GM10847 (cell line): ENCODE data around the gene SLCO3A1.

Source experiments
- POLR2A ChIP-seq: IDR thresholded peaks from 2 replicates; pipeline ENCODE4 v1.6.1; 2011; ENCODE audit not compliant: insufficient read length; ENCODE audit errors: extremely low read depth

The SLCO3A1 gene

DNA sequence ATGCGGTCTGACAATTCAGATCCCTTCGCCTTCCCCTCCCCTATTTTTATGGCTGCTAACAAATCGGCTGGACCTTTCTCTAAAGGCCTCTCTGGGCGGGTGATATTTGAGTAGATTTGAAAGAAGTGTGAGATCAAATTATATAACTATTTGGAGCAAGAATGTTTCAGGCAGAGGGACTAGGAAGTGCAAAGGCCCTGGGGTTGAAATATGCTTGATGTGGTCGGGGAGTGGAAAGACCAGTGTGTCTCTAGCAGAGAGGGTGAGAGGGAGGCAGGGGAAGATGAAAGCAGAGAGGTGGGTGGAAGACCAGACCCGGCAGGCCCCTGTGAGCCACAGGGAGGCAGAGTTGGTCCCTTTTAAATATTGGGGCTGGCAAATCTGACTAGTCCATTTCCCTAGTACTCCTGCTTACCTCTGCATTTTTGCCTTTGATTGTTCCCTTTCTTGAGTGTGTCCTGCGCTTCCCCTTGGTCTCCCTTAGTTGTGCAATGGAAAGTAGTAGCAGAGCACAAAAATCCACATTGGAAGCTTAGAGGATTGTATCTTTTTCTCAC, 32.3 kb downstream of the SLCO3A1 start:
- no peak for TF ChIP-seq POLR2A

DNA sequence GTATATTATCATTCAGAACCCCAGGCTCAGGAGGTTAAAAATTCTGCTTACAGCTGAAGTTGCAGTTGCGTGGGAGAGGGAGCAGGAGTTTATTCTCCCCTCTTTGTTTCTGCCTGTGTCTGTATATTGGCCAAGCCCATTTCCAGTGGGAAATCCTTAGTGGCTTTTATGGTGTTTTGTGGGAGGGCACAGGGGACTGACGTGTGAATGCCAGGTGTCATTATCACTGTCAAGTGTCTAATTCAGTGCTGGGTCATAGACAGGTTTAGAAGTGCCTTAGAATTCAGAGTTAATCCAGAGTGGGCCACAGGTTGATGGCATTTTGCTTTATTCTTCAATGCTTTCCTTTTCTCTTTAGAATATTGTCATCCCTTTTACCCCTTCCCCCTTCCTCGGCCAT, 33.4 kb downstream of the SLCO3A1 start:
- no peak for TF ChIP-seq POLR2A

DNA sequence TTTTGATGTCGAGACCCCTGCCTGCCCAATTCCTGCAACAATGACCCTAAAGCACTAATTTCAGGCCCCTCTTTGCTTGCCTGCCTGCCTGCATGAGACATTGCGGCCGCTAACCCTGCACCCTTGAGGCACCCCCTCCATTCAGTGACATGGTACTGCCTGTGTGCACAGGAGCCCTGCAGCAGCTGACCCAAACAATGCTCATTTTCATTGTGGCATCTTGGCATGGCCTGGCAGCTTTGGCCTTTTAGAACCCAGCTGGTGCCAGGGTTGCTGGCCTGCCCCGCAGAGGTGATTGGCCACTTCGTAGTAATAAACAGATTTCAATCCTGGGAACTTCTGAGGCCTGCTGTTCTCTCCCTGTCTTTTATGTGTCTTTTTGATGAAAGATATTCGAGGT, 33.8 kb downstream of the SLCO3A1 start:
- TF ChIP-seq POLR2A = no peak

DNA sequence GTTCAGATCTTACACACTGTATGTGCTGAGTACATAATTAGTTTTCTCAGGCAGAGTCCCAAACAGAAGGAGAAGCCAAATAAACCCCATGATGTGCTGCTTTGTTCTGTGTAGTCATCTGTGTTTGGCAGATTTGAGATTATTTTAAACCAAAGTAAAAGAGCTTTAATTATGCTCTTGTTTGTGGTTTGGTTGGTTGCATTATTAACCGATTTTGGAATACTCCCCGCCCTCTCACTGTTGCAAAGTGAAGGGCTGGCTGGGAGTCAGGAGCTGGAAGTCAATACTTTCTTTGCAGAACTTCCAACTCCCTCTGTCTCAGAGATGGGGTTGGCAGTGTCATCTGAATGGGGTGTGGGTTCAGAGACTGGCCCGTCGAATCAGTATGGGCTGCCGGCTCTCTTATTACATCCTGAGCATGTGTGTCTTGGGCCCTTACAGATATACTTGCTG, 34.4 kb downstream of the SLCO3A1 start:
- TF ChIP-seq POLR2A = no peak

DNA sequence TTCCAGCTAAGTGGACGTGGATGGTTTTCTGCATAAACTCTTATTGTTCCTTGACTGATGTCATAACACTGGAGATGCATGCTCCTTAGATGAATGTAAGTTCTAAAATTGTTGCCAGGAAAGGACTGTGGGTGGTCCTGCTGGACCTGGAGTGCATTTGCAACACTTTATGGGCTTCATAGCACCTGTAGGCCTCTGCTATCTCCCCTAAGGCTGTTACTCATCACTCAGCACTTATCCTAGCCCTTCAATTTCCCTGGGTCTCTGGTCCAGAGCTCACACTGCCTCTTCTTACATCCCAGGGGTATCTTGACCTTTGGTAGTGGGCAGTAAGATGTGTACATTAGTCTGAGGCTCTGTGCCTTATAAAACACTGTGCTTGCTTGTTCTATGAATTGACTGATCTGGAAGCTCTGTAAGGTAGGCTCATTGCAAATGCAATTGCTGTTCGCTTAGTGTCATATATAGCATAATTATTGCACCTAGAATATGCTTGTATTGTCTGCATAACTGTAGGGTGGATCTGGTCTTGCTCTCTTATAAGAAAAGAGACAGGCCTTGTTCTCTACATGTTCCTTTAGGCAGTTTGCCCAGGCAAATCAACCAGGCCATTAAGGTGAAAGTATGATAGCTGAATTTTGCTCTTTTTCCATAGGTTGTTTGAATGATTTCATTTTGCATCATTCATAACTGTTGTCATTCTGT, 35.8 kb downstream of the SLCO3A1 start:
- no peak for TF ChIP-seq POLR2A

DNA sequence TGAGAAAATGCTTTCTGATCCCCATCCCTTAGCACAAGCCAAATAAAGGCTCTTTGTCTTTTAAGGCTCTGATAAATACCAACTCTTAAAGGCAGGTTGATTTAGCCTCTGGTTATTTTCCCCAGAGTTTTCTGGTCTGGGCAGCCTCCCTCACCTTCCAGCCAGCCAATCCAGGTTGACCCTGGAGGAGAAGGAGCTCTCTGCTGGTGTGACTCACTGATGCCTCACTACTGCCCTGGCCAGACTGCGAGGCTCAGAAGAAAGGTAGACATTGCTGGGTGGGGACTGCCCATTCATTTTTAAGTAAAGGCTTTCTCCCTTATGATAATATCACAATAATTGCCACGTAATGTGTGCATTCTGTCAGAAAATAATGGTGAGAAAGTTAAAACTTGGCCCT, 37.1 kb downstream of the SLCO3A1 start:
- no peak for TF ChIP-seq POLR2A

DNA sequence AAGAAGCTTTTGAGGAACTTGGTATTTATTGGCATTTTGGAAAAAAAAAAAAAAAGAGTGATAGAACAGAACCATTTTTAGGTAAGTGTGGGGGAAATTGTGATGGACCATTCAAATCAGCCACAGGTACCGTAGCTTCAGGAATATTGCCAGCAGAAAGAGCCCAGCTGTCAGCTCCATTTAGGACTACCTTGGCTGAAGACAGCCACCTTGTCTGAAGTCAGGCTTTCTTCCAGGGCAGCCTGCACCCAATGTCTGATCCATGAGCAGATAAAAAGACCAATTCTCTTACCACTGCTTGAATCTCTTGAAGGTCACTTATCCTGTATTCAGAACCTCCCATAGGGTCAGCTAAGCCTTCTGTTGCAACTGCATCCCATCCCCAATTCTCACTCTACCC, 37.6 kb downstream of the SLCO3A1 start:
- no peak for TF ChIP-seq POLR2A

DNA sequence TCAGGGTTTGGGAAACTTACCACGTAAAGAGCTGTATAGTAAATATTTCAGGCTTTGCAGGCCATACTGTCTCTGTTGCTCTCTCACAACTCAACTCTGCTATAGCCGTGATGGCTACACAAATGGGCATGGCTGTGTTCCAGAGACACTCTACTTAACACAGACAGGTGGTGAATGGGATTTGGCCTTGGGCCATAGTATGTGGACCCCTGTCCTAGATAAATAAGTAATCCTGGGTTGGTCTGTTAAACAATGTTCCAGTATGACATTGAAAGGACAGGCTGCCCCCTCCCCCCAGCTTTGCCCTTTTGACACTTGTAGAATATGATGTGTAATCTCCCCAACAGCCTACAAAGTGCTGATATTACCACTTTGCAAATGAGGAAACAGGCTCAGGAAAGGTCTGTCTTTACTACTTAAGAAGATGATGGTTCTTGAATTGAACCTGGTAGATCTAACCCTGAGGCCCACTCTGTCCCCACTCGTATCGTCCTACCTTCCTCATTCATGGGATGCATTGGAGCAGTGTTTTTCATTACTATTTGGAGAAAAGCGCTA, 38.4 kb downstream of the SLCO3A1 start:
- TF ChIP-seq POLR2A = no peak

DNA sequence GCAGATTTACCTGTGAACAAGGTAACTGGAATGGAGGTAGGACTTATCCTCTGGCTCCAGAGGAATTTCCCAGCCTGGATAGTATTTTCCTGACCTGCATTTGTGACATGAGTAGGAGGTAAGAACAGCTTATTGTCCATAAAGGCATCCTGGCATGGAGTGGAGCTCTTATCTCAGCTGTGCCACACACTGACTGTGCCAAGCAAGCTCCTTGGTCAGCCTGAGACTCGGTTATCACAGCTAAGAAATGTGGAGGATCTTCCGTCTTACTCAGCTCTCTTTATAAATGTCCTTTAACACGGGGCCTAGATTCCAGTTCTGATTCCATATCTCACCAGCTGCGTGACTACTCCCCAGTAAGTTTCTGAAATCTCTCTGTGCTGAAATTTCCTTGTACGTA, 38.9 kb downstream of the SLCO3A1 start:
- TF ChIP-seq POLR2A = no peak

DNA sequence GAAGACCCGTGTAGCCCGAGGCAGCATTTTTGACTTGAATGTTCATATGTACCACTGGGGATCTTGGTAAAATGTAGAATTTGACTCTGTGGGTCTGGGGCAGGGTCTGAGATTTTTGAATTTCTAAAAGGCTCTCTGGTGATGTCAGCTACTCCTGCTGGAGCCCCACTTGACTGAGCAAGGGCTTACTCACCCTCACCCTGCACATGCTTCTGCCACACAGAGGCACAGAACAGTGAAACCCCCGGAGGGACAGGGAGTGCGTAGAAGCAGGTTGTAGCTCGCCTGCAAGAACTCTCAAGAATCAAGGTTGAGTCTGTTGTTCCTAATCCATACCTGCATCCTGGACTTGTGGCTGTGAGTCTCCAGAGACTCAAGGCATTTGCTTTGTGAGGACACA, 41.1 kb downstream of the SLCO3A1 start:
- TF ChIP-seq POLR2A = no peak

DNA sequence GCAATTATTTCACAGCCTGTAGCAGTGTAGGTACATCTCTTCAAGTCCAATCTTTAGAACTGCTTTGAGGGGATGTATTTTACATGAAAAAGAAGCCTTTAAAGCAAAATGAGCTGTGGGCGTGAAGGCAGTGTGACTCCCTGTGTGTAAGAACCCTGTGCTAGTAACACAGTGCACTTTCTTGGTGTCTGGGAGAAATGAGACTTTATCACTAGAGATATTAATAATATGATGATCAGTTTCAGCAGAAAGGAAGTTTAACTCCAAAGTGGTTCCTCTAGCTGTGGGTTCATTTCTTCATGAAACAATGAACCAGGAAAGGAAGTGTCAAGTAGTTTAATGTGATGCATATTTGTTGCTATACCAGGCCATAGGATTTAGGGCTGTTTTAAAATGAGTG, 41.5 kb downstream of the SLCO3A1 start:
- TF ChIP-seq POLR2A = no peak

DNA sequence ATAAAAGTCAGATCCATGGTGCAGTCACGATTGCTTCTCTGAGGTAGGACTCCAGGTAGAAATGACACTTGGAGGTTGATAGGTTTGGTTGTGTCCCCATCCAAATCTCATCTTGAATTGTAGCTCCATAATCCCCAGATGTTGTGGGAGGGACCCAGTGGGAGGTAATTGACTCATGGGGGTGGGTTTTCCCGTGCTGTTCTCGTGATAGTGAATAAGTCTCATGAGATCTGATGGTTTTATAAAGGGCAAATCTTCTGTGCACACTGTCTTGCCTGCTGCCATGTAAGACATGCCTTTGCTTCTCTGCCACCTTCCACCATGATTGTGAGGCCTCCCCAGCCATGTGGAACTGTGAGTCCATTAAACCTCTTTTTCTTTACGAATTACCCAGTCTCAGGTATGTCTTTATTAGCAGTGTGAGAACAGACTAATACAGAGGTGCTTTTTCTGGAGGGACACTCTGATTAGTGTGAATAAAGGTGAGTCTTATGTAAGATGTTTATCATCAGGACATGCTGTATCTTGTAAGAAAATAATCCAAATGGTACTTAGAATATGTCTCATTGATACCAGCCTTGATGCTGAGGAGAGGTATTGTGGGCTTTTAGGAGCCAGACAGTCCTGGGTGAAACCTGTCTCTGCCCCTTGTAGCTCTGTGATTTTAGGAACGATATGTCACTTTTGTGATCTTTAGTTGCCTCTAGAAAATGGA, 43.0 kb downstream of the SLCO3A1 start:
- no peak for TF ChIP-seq POLR2A

DNA sequence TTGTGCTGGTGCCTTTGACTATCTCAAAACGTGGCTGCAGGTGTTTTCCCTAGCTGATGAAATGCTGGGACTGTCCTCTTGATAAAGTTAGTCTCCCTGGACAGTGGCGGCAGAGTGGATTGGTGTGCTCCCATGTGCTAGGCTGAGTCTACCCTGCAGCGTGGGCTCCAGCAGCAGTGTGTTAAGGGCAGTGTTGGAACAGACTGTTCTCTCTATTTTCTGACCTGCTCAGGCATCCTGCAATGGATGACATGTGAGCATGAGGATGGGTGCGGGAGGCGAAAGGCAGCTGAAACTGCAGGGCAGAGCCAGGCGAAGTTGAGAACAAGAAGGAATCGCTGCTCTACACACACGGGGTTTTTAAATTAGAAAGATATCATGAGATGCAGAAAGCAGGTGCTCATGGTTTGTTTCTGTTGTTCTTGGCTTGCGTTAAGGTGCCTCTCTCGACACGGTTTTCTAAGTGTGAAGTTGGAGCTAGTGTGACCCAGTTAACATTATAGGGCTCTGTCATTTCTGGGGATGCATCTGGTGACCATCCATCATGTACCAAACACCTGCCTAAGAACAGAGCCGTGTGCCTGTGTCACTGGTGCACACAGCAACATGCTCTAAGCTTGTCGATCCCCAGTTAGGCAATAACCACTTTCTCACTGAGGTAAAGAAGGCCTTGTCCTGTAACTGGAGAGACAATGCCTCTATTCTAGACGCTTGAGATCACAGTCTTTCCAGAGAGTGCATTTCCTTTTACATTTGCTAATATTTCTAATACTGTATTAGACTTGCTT, 44.3 kb downstream of the SLCO3A1 start:
- TF ChIP-seq POLR2A = no peak

DNA sequence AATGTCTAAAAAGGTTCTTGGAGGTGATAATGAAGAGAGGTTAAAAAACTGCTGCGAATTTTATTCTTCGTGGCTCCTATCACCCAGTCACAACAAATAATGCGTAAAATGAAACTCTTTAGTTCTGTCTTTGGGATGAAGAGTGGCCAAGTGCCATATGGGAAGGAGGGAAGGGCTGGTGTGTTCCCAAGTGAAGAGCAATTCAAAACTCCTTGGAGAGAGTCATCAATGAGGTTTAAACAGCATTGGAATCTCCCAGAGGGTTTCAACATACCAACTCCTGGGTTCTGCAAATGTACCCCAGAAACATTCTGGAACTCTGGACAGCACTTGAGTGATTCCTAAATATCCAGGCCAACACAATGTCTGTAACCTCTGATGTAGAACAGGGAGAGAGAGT, 45.3 kb downstream of the SLCO3A1 start:
- no peak for TF ChIP-seq POLR2A

DNA sequence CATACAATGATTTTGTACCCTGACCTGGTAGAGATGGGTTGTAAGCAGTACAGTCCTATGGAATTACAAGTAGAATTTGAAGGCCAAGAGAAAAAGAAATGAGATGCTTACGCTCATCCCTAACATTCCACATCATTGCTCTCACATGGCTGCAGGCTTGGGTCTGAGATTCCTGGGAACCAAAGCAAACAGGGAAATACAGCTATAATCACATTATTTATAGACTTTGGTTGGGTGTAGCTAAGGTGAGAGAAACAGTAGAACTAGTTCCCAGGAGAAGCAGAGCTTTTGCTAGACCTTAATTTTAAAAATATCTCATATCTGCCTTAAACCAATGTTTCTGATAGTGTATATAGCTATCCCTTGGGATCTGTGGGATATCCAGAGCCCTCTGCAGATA, 51.4 kb downstream of the SLCO3A1 start:
- no peak for TF ChIP-seq POLR2A
